Transverse colon (tissue), 4 donors: Measurements from ENCODE around the gene OR5L1. TPM values are rescaled to one million over a fixed set of nuclear protein-coding genes. Genes with fewer than 3 reads are reported as not detected.

Experiments
- DNase-seq: peaks from one replicate; pipeline ENCODE4 v3.0.0-alpha.2; 2019
- H3K27ac ChIP-seq, 4 donors: fragments of 200-600 bp; sonication (generic); 2 replicates each; pipeline ENCODE4 v1.5.1; 2016 to 2018; ENCODE audit warnings: inconsistent platforms in 4 of 4
- H3K27me3 ChIP-seq: fragments of 200-600 bp; sonication (generic); 2 replicates; pipeline ENCODE4 v1.5.1; 2017; ENCODE audit warnings: inconsistent platforms
- H3K36me3 ChIP-seq, 4 donors: fragments of 200-600 bp; sonication (generic); 2 replicates each; pipeline ENCODE4 v1.5.1; 2017 to 2019; ENCODE audit warnings: inconsistent platforms in 4 of 4
- H3K4me1 ChIP-seq, 4 donors: fragments of 200-600 bp; sonication (generic); 2 replicates each; pipeline ENCODE4 v1.5.1; 2017 to 2020; ENCODE audit warnings: inconsistent platforms in 4 of 4
- H3K4me3 ChIP-seq, 4 donors: fragments of 200-600 bp; sonication (generic); 1 replicate in 1 of 4; 2 replicates in 3 of 4; pipeline versions ENCODE4 v1.5.1 to v1.6.1; 2017 to 2019; ENCODE audit warnings: inconsistent platforms in 4 of 4
- H3K9me3 ChIP-seq, 2 donors: fragments of 200-600 bp; sonication (generic); 2 replicates each; pipeline ENCODE4 v1.5.1; 2017 to 2019; ENCODE audit warnings: inconsistent platforms in 2 of 2
- CTCF ChIP-seq, 5 experiments: fragments of 200-600 bp in 3 of 5; fragments of 450-650 bp in 2 of 5; sonication (generic) in 3 of 5; IDR thresholded peaks; 1 replicate in 2 of 5; 2 replicates in 3 of 5; pipeline ENCODE4 v1.5.1; 2016 to 2017; ENCODE audit warnings: antibody characterized with exemption in 5 of 5, inconsistent platforms in 3 of 5, mild to moderate bottlenecking in 2 of 5, moderate library complexity in 1 of 5
- EP300 ChIP-seq: sonication (generic); formaldehyde crosslinking; IDR thresholded peaks from one replicate; pipeline ENCODE4 v1.6.1; 2017; ENCODE audit warnings: antibody characterized with exemption, low read depth
- POLR2A ChIP-seq: fragments of 450-650 bp; IDR thresholded peaks from one replicate; pipeline ENCODE4 v1.6.1; 2016; ENCODE audit warnings: antibody characterized with exemption, mild to moderate bottlenecking, moderate library complexity
- POLR2AphosphoS5 ChIP-seq, 3 donors: sonication (generic); formaldehyde crosslinking; IDR thresholded peaks; one replicate each; pipeline ENCODE4 v1.6.1; 2016; ENCODE audit warnings: antibody characterized with exemption in 3 of 3
- WGBS, 2 donors: methylation state at CpG; one replicate each; pipeline ENCODE4 v1.1.5; 2018; ENCODE audit warnings: low coverage in 1 of 2; 5-methylcytosine and 5-hydroxymethylcytosine counted together
- in situ Hi-C, 4 donors: fragments of 200-750 bp; cut with MboI; loops; one replicate each; pipeline versions ENCODE4 v1.15.0 to v1.15.1; 2017; ENCODE audit warnings: low sequenced_read_pairs in 3 of 4, low pct_ligation_motif_present in 1 of 4, low pct_unique_long_range_greater_than_20kb in 1 of 4
- intact Hi-C: fragments of 100-400 bp; cut with DNase I; formaldehyde crosslinking; loops from one replicate; pipeline ENCODE4 v1.15.1; 2023; ENCODE audit warnings: low total_unique reads
- total RNA-seq, 4 donors: library from RNA; depleted of rRNA; stranded (reverse); fragments of >200 nt; gene quantifications; one replicate each; pipeline ENCODE4 v1.1.0, GENCODE V29; 2016

The OR5L1 gene
- not detected for total RNA-seq

- intact Hi-C loops = no loop called here
- Histone ChIP-seq H3K27ac (no peak within 1 kb of the TSS), H3K4me3 (no peak within 1 kb of the TSS), H3K27me3 (no peaks in the 10 kb centered on the region), H3K9me3 (no peaks in the 10 kb centered on the region), H3K36me3 (no peaks in the 10 kb centered on the region), H3K4me1 (no peaks in the 10 kb centered on the region)
- TF ChIP-seq CTCF (IDR thresholded peaks at IDR 0.05) = no peak
- TF ChIP-seq EP300 = no peak
- no peak for TF ChIP-seq POLR2AphosphoS5 (IDR thresholded peaks at IDR 0.05)
- no peak for TF ChIP-seq POLR2A
- in situ Hi-C loops = no loop called here
- 35 to 88% methylated on average over 1 of the region's 1 CpG for WGBS, 2 donors
- DNase-seq = no peak
Observed at GRCh38 chr11:55811067-55811466, at the start of gene OR5L1. OR5L1 (plus strand) TSS chr11:55811367; CDS start chr11:55811467, 100 bp downstream.

GRCh38 chr11:55773138-55773537 lies 38.0 kb upstream of the OR5L1 start, which contains the start of gene OR5D13:
OR5D13 (plus strand) TSS chr11:55773438; CDS start chr11:55773438, 0 bp downstream.
- Histone ChIP-seq H3K27me3 (no peaks in the 10 kb centered on the region), H3K36me3 (no peaks in the 10 kb centered on the region), H3K4me3 (no peak within 1 kb of the TSS), H3K4me1 (no peaks in the 10 kb centered on the region), H3K27ac (no peak within 1 kb of the TSS), H3K9me3 (no peaks in the 10 kb centered on the region)
- TF ChIP-seq CTCF (IDR thresholded peaks at IDR 0.05) (no peak), POLR2A (no peak), EP300 (no peak), POLR2AphosphoS5 (IDR thresholded peaks at IDR 0.05) (no peak)
- intact Hi-C loops (no loop called here), in situ Hi-C loops (no loop called here)
- no peak for DNase-seq

GRCh38 chr11:55791606-55792005 lies 19.6 kb upstream of the OR5L1 start:
- H3K4me1 ChIP-seq = no peaks in the 10 kb centered on the region
- H3K4me3 ChIP-seq = no peak overlapping the region
- H3K27me3 ChIP-seq = no peaks in the 10 kb centered on the region
- no peak overlapping the region for H3K27ac ChIP-seq
- TF ChIP-seq POLR2A = no peak
- no peak for TF ChIP-seq POLR2AphosphoS5 (IDR thresholded peaks at IDR 0.05)
- no peak for TF ChIP-seq EP300
- no peak for TF ChIP-seq CTCF (IDR thresholded peaks at IDR 0.05)
- DNase-seq = no peak
- intact Hi-C loops = no loop called here
- 64 to 89% methylated on average over 1 of the region's 1 CpG for WGBS, 2 donors
- in situ Hi-C loops = loop anchor here in 2 of 4 donors (25.0 kb wide), 2 partner anchors 104 to 379 kb away; no protein-coding TSS in a partner anchor
- H3K9me3 ChIP-seq = no peaks in the 10 kb centered on the region
- H3K36me3 ChIP-seq = no peaks in the 10 kb centered on the region

- TF ChIP-seq CTCF (IDR thresholded peaks at IDR 0.05) (no peak), EP300 (no peak), POLR2AphosphoS5 (IDR thresholded peaks at IDR 0.05) (no peak), POLR2A (no peak)
- DNase-seq = no peak
- no peaks in the 10 kb centered on the region for H3K27me3 ChIP-seq
- H3K27ac ChIP-seq = no peak overlapping the region
- H3K4me1 ChIP-seq = no peaks in the 10 kb centered on the region
- in situ Hi-C loops = loop anchor here in 2 of 4 donors (25.0 kb wide), 2 partner anchors 106 to 381 kb away; no protein-coding TSS in a partner anchor
- no peak overlapping the region for H3K4me3 ChIP-seq
- intact Hi-C loops = no loop called here
- H3K36me3 ChIP-seq = no peaks in the 10 kb centered on the region
- H3K9me3 ChIP-seq = no peaks in the 10 kb centered on the region
- 0 to 76% methylated on average over 1 to 2 of the region's 2 CpGs for WGBS, 2 donors
Observed at GRCh38 chr11:55793321-55793720, 17.8 kb upstream of the OR5L1 start.
